HEK293T (cell line): Measurements from ENCODE around the gene PLEKHA5.
"Not testable (repeated sequence)": the region's sequence is repeated elsewhere in the genome, so short reads cannot be mapped to it uniquely, and the experiment has no call there.

Source experiments
- CTCF ChIA-PET: fragments of 350-600 bp; formaldehyde crosslinking; extraction: SDS; loops from one replicate; lab custom pipeline; 2021; ENCODE audit warnings: antibody characterized with exemption, inconsistent platforms; lab: Yijun Ruan, JAX
- POLR2A ChIA-PET: fragments of 350-600 bp; formaldehyde crosslinking; extraction: SDS; loops from one replicate; lab custom pipeline; 2020; ENCODE audit warnings: antibody characterized with exemption, inconsistent platforms; lab: Yijun Ruan, JAX
- DNase-seq: peaks from one replicate; pipeline ENCODE4 v3.0.0; 2012; ENCODE audit warnings: mixed read lengths; ENCODE audit errors: extremely low spot score
- ARNT ChIP-seq: fragments of 450-650 bp; IDR thresholded peaks from 2 replicates; pipeline ENCODE4 v1.6.1; 2017; ENCODE audit warnings: mild to moderate bottlenecking
- BHLHE40 ChIP-seq: fragments of 450-650 bp; IDR thresholded peaks from 2 replicates; pipeline ENCODE4 v1.6.1; 2016; ENCODE audit warnings: mild to moderate bottlenecking, moderate library complexity, borderline replicate concordance
- CTBP1 ChIP-seq: fragments of 450-650 bp; IDR thresholded peaks from 2 replicates; pipeline ENCODE4 v1.6.1; 2016; ENCODE audit warnings: borderline replicate concordance
- ELF4 ChIP-seq: fragments of 450-650 bp; IDR thresholded peaks from 2 replicates; pipeline ENCODE4 v1.6.1; 2017; ENCODE audit warnings: antibody characterized with exemption
- FOXA1 ChIP-seq: fragments of 450-650 bp; IDR thresholded peaks from 2 replicates; pipeline ENCODE4 v1.6.1; 2016; ENCODE audit warnings: mild to moderate bottlenecking
- FOXK2 ChIP-seq: fragments of 450-650 bp; IDR thresholded peaks from 2 replicates; pipeline ENCODE4 v1.6.1; 2016; ENCODE audit warnings: mild to moderate bottlenecking
- FOXM1 ChIP-seq: fragments of 450-650 bp; IDR thresholded peaks from 2 replicates; pipeline ENCODE4 v1.6.1; 2017; ENCODE audit warnings: mild to moderate bottlenecking, borderline replicate concordance
- HDGF ChIP-seq: fragments of 450-650 bp; IDR thresholded peaks from 2 replicates; pipeline ENCODE4 v1.6.1; 2017; ENCODE audit warnings: antibody characterized with exemption, borderline replicate concordance
- L3MBTL2 ChIP-seq: fragments of 450-650 bp; conservative IDR thresholded peaks from 2 replicates; pipeline ENCODE4 v1.6.1; 2016; ENCODE audit warnings: mild to moderate bottlenecking
- LEF1 ChIP-seq: fragments of 450-650 bp; IDR thresholded peaks from 2 replicates; pipeline ENCODE4 v1.6.1; 2017; ENCODE audit warnings: mild to moderate bottlenecking, borderline replicate concordance
- NFRKB ChIP-seq: fragments of 450-650 bp; IDR thresholded peaks from 2 replicates; pipeline ENCODE4 v1.6.1; 2016; ENCODE audit warnings: mild to moderate bottlenecking, moderate library complexity
- PKNOX1 ChIP-seq: fragments of 450-650 bp; IDR thresholded peaks from 2 replicates; pipeline ENCODE4 v1.6.1; 2016
- SP1 ChIP-seq: fragments of 450-650 bp; IDR thresholded peaks from 2 replicates; pipeline ENCODE4 v1.6.1; 2017
- SUZ12 ChIP-seq: fragments of 450-650 bp; IDR thresholded peaks from 2 replicates; pipeline ENCODE4 v1.6.1; 2016; ENCODE audit warnings: mild to moderate bottlenecking
- TARDBP ChIP-seq: fragments of 450-650 bp; IDR thresholded peaks from 2 replicates; pipeline ENCODE4 v1.6.1; 2016
- ZNF384 ChIP-seq: fragments of 450-650 bp; IDR thresholded peaks from 2 replicates; pipeline ENCODE4 v1.6.1; 2016

The PLEKHA5 gene

GRCh38 chr12:19161216-19161615, 31.7 kb downstream of the PLEKHA5 start:
- CTCF ChIA-PET, result no interaction called here
- TF ChIP-seq LEF1 (no peak), L3MBTL2 (no peak), ELF4 (no peak), CTBP1 (no peak), ARNT (no peak), PKNOX1 (no peak), NFRKB (no peak)
- POLR2A ChIA-PET, result no interaction called here
- no peak for DNase-seq

DNA sequence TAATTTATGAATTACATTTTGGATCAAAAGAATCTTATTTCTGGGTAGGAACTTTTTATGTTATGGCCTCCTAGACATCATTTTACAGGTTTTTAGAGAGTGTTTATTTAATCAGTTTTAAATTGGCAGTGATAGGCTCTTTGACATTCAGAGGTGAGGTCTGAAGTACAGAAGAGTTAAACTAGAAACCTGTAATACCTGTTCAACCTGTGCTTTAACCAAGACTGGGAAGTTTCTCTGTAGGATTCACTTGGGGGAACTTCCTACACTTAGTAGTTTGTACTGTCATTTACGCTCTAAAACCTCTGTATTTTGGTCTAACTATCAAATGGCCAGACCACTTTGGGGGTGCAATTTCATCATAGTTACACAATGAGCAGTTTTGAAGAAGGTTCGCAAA, 35.9 kb downstream of the PLEKHA5 start:
- POLR2A ChIA-PET, result no interaction called here
- CTCF ChIA-PET, result no interaction called here
- TF ChIP-seq ARNT, result no peak
- TF ChIP-seq CTBP1, result no peak
- TF ChIP-seq ZNF384, result no peak
- TF ChIP-seq SP1, result no peak
- TF ChIP-seq FOXM1, result no peak
- no peak for TF ChIP-seq FOXK2
- TF ChIP-seq FOXA1, result no peak
- TF ChIP-seq NFRKB, result no peak

GRCh38 chr12:19166387-19166786, 36.9 kb downstream of the PLEKHA5 start:
- CTCF ChIA-PET, result no interaction called here
- POLR2A ChIA-PET, result no interaction called here
- TF ChIP-seq FOXK2, result no peak
- TF ChIP-seq FOXM1, result no peak
- no peak for TF ChIP-seq ARNT
- TF ChIP-seq CTBP1, result no peak
- no peak for DNase-seq

More for the DNA sequence above, 35.9 kb downstream of the PLEKHA5 start:
- DNase-seq, result no peak

- POLR2A ChIA-PET, result no interaction called here
- TF ChIP-seq FOXK2, result no peak
- no peak for TF ChIP-seq SP1
- no peak for TF ChIP-seq L3MBTL2
- no peak for TF ChIP-seq FOXM1
- TF ChIP-seq ELF4, result no peak
- no peak for TF ChIP-seq NFRKB
- no peak for TF ChIP-seq CTBP1
- no peak for TF ChIP-seq TARDBP
- no peak for TF ChIP-seq BHLHE40
- no peak for TF ChIP-seq FOXA1
- no peak for TF ChIP-seq PKNOX1
- TF ChIP-seq HDGF, result no peak
- no peak for TF ChIP-seq SUZ12
- no peak for TF ChIP-seq ZNF384
- no peak for TF ChIP-seq LEF1
- CTCF ChIA-PET, result interaction anchor here (0.6 kb wide), 1 partner anchor 412 kb away, joined by 5 read pairs; no protein-coding TSS in a partner anchor
- DNase-seq, result no peak
Measured at GRCh38 chr12:19166956-19167355, 37.4 kb downstream of the PLEKHA5 start.

DNA sequence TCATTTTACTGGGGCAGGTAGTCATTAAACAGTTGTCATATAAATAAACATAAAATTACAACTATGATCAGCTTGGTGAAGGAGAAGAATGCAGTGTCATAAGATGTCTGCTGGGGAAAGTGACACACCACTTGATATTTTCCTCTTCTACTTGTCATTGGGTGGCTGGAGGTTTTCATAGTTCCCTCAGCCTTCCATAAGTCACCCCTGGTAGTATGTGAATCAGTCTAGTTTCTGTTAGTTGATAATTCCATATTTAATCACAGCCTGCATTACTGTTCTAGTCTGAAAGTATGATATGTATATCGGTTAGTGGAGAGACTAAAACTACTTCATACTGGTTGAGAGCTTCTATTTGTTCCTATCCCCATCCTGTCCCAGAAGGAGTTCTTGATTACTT, 38.2 kb downstream of the PLEKHA5 start:
- CTCF ChIA-PET, result interaction anchor here (1.8 kb wide), 1 partner anchor 19 kb away, joined by 5 read pairs; no protein-coding TSS in a partner anchor
- POLR2A ChIA-PET, result no interaction called here
- no peak for TF ChIP-seq HDGF
- no peak for DNase-seq

- no peak for DNase-seq
- TF ChIP-seq FOXA1 (no peak), ARNT (no peak), TARDBP (no peak), SUZ12 (no peak), SP1 (no peak), FOXM1 (no peak), HDGF (no peak), PKNOX1 (no peak), LEF1 (no peak), ELF4 (no peak), FOXK2 (no peak)
- ChIA-PET POLR2A (no interaction called here), CTCF (interaction anchor here (0.6 to 1.8 kb wide), 3 partner anchors 18 to 1034 kb away, joined by 3 to 5 read pairs (median 3); no protein-coding TSS in a partner anchor)
Measured at GRCh38 chr12:19168644-19169043, 39.1 kb downstream of the PLEKHA5 start.

DNA sequence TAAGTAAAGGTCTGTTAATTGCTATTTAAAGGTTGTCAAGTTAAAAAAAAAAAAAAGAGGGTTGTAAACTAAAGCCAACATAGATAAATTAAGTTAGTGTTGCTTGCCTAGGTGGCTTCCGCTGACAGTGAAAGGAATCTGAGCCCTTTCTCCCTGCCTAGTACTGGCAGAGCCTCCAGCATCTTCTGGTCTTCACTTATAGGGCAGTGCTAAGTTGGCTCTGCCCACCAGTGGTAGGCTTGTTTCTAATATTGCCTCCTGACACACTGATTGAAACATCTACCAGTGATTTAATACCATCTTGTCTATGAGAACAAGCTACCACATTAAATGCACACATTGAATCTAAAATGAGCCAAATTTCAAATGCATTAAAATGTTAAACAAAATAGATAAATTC, 39.7 kb downstream of the PLEKHA5 start:
- ChIA-PET CTCF (interaction anchor here (0.6 to 1.8 kb wide), 2 partner anchors 17 to 997 kb away, joined by 3 to 5 read pairs; no protein-coding TSS in a partner anchor), POLR2A (interaction anchor here (0.6 kb wide), 1 partner anchor 741 kb away, joined by 3 read pairs; no protein-coding TSS in a partner anchor)
- no peak for TF ChIP-seq ZNF384
- no peak for TF ChIP-seq FOXK2
- no peak for TF ChIP-seq TARDBP
- no peak for TF ChIP-seq L3MBTL2
- no peak for TF ChIP-seq ARNT
- no peak for TF ChIP-seq NFRKB
- TF ChIP-seq LEF1, result no peak
- no peak for TF ChIP-seq SUZ12
- TF ChIP-seq PKNOX1, result no peak
- DNase-seq, result no peak

GRCh38 chr12:19170286-19170685, 40.8 kb downstream of the PLEKHA5 start:
- CTCF ChIA-PET, DNase-seq, POLR2A ChIA-PET: not testable (repeated sequence)
